ENCODE data around the gene PABPN1L.

DNA sequence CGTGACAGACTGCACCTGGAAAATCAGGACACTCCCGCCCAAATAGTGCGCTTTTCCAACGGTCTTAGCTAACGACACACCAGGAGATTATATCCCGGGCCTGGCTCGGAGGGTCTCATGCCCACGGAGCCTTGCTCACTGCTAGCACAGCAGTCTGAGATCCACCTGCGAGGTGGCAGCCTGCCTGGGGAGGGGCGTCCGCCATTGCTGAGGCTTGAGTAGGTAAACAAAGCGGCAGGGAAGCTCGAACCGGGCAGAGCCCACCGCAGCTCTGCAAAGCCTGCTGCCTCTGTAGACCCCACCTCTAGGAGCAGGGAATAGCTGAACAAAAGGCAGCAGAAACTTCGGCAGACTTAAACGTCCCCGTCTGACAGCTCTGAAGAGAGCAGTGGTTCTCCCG lies 14.8 kb downstream of the PABPN1L start:
- no peak for TF ChIP-seq CTCF (IDR thresholded peaks at IDR 0.05; ENCODE audit: insufficient read depth, low read depth, low read length)
- no peak for TF ChIP-seq EZH2 (IDR thresholded peaks at IDR 0.05; ENCODE audit: insufficient read depth, low read length)

All from astrocyte (in vitro differentiated cells and primary cell).